Osteoblast (primary cell): ENCODE data around the gene G6PC2. TPM values are rescaled to one million over a fixed set of nuclear protein-coding genes. Genes with fewer than 3 reads are reported as not detected.
"Not testable (repeated sequence)": the region's sequence is repeated elsewhere in the genome, so short reads cannot be mapped to it uniquely, and the experiment has no call there.

Source experiments
- DNase-seq: peaks from one replicate; pipeline ENCODE4 v3.0.0; 2011; ENCODE audit warnings: low spot score, mixed read lengths; ENCODE audit not compliant: insufficient read length; ENCODE audit errors: missing footprints
- H2AFZ ChIP-seq: 2 replicates; pipeline ENCODE4 v1.6.0; 2011; ENCODE audit warnings: mild to moderate bottlenecking, low read length
- H3K27ac ChIP-seq: 2 replicates; pipeline ENCODE4 v1.5.1; 2011; ENCODE audit warnings: mild to moderate bottlenecking, low read depth, low read length, moderate library complexity
- H3K27me3 ChIP-seq: 2 replicates; pipeline ENCODE4 v1.6.0; 2012; ENCODE audit warnings: mild to moderate bottlenecking, control low read depth, inconsistent platforms, low read length, moderate library complexity; ENCODE audit not compliant: insufficient read depth
- H3K36me3 ChIP-seq: 2 replicates; pipeline ENCODE4 v1.5.1; 2011; ENCODE audit warnings: mild to moderate bottlenecking, low read length, control low read depth, moderate library complexity; ENCODE audit not compliant: insufficient read depth
- H3K4me1 ChIP-seq: 2 replicates; pipeline ENCODE4 v1.5.1; 2011; ENCODE audit warnings: mild to moderate bottlenecking, low read length, control low read depth, moderate library complexity; ENCODE audit not compliant: insufficient read depth
- H3K4me2 ChIP-seq: 2 replicates; pipeline ENCODE4 v1.6.0; 2011; ENCODE audit warnings: mild to moderate bottlenecking, low read length; ENCODE audit not compliant: insufficient read depth
- H3K4me3 ChIP-seq: fragments of 200-600 bp; sonication (generic); 3 replicates; pipeline ENCODE4 v1.5.1; 2012; ENCODE audit warnings: mild to moderate bottlenecking, low read length, inconsistent platforms; ENCODE audit not compliant: insufficient read depth
- H3K79me2 ChIP-seq: 2 replicates; pipeline ENCODE4 v1.6.0; 2012; ENCODE audit warnings: mild to moderate bottlenecking, low read length, control low read depth, inconsistent platforms; ENCODE audit not compliant: insufficient read depth
- H3K9me3 ChIP-seq: 2 replicates; pipeline ENCODE4 v1.5.1; 2011; ENCODE audit warnings: low read depth, low read length, control low read depth
- H4K20me1 ChIP-seq: 2 replicates; pipeline ENCODE4 v1.6.0; 2012; ENCODE audit warnings: mild to moderate bottlenecking, low read length, control low read depth; ENCODE audit not compliant: insufficient read depth
- CTCF ChIP-seq: IDR thresholded peaks from 2 replicates; pipeline ENCODE4 v1.5.1; 2011; ENCODE audit warnings: mild to moderate bottlenecking, low read depth, low read length, moderate library complexity; ENCODE audit errors: extremely low read depth
- total RNA-seq: library from RNA; depleted of rRNA; stranded (reverse); fragments of >200 nt; gene quantifications from 2 replicates; pipeline ENCODE4 v1.2.3, GENCODE V29; 2012

G6PC2 gene
- total RNA-seq, 1 donor, result not detected

GRCh38 chr2:168854651-168855050 lies 46.4 kb upstream of the G6PC2 start:
- no peak for TF ChIP-seq CTCF
- Histone ChIP-seq H4K20me1 (no peaks in the 10 kb centered on the region), H3K79me2 (no peaks in the 10 kb centered on the region)

GRCh38 chr2:168855601-168856000 lies 45.5 kb upstream of the G6PC2 start:
- Histone ChIP-seq H3K36me3 (no peaks in the 10 kb centered on the region), H3K4me3 (no peak overlapping the region), H3K79me2 (no peaks in the 10 kb centered on the region), H3K4me2 (no peak overlapping the region), H3K4me1 (no peaks in the 10 kb centered on the region), H3K9me3 (no peaks in the 10 kb centered on the region), H3K27ac (no peak overlapping the region), H3K27me3 (no peaks in the 10 kb centered on the region), H4K20me1 (no peaks in the 10 kb centered on the region), H2AFZ (no peak overlapping the region)
- TF ChIP-seq CTCF, result no peak
- DNase-seq, result no peak

More at GRCh38 chr2:168854651-168855050, 46.4 kb upstream of the G6PC2 start:
- DNase-seq, result no peak
- Histone ChIP-seq H3K27me3 (no peaks in the 10 kb centered on the region), H3K4me1 (no peaks in the 10 kb centered on the region), H3K36me3 (no peaks in the 10 kb centered on the region), H3K27ac (no peak overlapping the region), H3K4me2 (no peak overlapping the region), H3K4me3 (no peak overlapping the region), H3K9me3 (no peaks in the 10 kb centered on the region), H2AFZ (no peak overlapping the region)

- Histone ChIP-seq H3K9me3 (no peaks in the 10 kb centered on the region), H2AFZ (no peak overlapping the region), H3K79me2 (no peaks in the 10 kb centered on the region), H3K27me3 (no peaks in the 10 kb centered on the region), H3K4me1 (no peaks in the 10 kb centered on the region), H3K4me3 (no peak overlapping the region), H3K4me2 (no peak overlapping the region), H3K36me3 (no peaks in the 10 kb centered on the region), H4K20me1 (no peaks in the 10 kb centered on the region), H3K27ac (no peak overlapping the region)
- DNase-seq, result no peak
- no peak for TF ChIP-seq CTCF
Measured at GRCh38 chr2:168858146-168858545, 42.9 kb upstream of the G6PC2 start.

GRCh38 chr2:168867164-168867563 lies 33.9 kb upstream of the G6PC2 start:
- DNase-seq, H3K9me3 ChIP-seq, H3K36me3 ChIP-seq, H2AFZ ChIP-seq, H3K4me1 ChIP-seq, H3K79me2 ChIP-seq, H3K27me3 ChIP-seq, H3K4me3 ChIP-seq, H4K20me1 ChIP-seq, H3K4me2 ChIP-seq, H3K27ac ChIP-seq: not testable (repeated sequence)

- not testable (repeated sequence) for H3K27ac ChIP-seq, H3K9me3 ChIP-seq, H3K27me3 ChIP-seq, H3K36me3 ChIP-seq, H3K79me2 ChIP-seq, H2AFZ ChIP-seq, DNase-seq, H4K20me1 ChIP-seq, H3K4me2 ChIP-seq, H3K4me3 ChIP-seq, H3K4me1 ChIP-seq
Measured at GRCh38 chr2:168870369-168870768, 30.7 kb upstream of the G6PC2 start.

GRCh38 chr2:168870824-168871223 lies 30.3 kb upstream of the G6PC2 start:
- H3K4me1 ChIP-seq, H3K27me3 ChIP-seq, H4K20me1 ChIP-seq, H2AFZ ChIP-seq, H3K4me2 ChIP-seq, H3K4me3 ChIP-seq, H3K27ac ChIP-seq, H3K36me3 ChIP-seq, H3K79me2 ChIP-seq, DNase-seq, H3K9me3 ChIP-seq: not testable (repeated sequence)
